Activated naive CD8-positive, alpha-beta T cell treated with anti-CD3 and anti-CD28 coated beads for 36 hours (primary cell): ENCODE results near the gene STIM1. TPM values are rescaled to one million over a fixed set of nuclear protein-coding genes. Genes with fewer than 3 reads are reported as not detected.

Experiments used
- DNase-seq: peaks from one replicate; pipeline ENCODE4 v3.0.0; 2021
- H3K27ac Mint-ChIP-seq: one replicate; pipeline ENCODE4 v1.8.0; 2022; ENCODE audit warnings: mild to moderate bottlenecking, moderate library complexity, mixed read lengths
- H3K27me3 Mint-ChIP-seq: one replicate; pipeline ENCODE4 v1.8.0; 2022; ENCODE audit warnings: mild to moderate bottlenecking, mixed read lengths
- H3K36me3 Mint-ChIP-seq: one replicate; pipeline ENCODE4 v1.8.0; 2021; ENCODE audit warnings: mild to moderate bottlenecking, mixed read lengths
- H3K4me1 Mint-ChIP-seq: one replicate; pipeline ENCODE4 v1.8.0; 2021; ENCODE audit warnings: mixed read lengths
- H3K4me3 Mint-ChIP-seq: one replicate; pipeline ENCODE4 v1.8.0; 2022; ENCODE audit warnings: mild to moderate bottlenecking, moderate library complexity, mixed read lengths
- H3K9me3 Mint-ChIP-seq: one replicate; pipeline ENCODE4 v1.8.0; 2022; ENCODE audit warnings: mixed read lengths
- total RNA-seq, 2 experiments: library from RNA; stranded (reverse); gene quantifications; one replicate each; pipeline ENCODE4 v1.2.3, GENCODE V29; 2021

The STIM1 gene
- total RNA-seq, 2 experiments from 2014 or later, result 49.4 to 55.4 TPM

- H3K36me3 Mint-ChIP-seq, result peaks cover 46% of the 10 kb centered on the region
- H3K27me3 Mint-ChIP-seq, result no peaks in the 10 kb centered on the region
- peak overlapping the region; percentile 93 for H3K27ac Mint-ChIP-seq
- peak; percentile 43 for DNase-seq
- peak overlapping the region; percentile 50 for H3K4me3 Mint-ChIP-seq
- H3K4me1 Mint-ChIP-seq, result peaks cover 90% of the 10 kb centered on the region
- peaks cover 28% of the 10 kb centered on the region for H3K9me3 Mint-ChIP-seq
Measured at GRCh38 chr11:3947061-3947460, 91.6 kb downstream of the STIM1 start.

DNA sequence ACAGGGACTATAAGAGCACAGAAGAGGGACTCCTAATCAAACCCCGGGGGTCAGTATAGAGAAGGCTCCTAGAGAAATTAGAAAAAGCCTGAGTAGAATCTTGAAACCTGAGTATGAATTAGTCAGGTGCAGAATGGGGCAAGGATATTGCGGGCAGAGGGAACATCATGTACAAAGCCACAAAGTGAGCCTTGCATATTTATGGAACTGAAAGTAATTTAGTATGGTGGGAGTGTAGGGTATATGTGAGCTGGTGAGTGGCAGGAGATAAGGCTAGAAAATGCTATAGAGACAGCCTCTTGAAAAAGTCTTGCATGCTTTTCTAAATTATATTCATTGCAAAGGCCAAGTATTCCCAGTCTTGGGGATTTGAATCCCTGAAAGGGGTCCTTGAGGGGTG lies 93.7 kb downstream of the STIM1 start:
- Mint-ChIP-seq H3K36me3 (peaks cover 50% of the 10 kb centered on the region), H3K4me1 (peaks cover 88% of the 10 kb centered on the region), H3K4me3 (no peak overlapping the region), H3K9me3 (peaks cover 30% of the 10 kb centered on the region), H3K27me3 (no peaks in the 10 kb centered on the region), H3K27ac (peak overlapping the region; percentile 72)
- peak; percentile 33 for DNase-seq

GRCh38 chr11:3950996-3951660 lies 95.7 kb downstream of the STIM1 start:
- Mint-ChIP-seq H3K4me1 (peaks cover 92% of the 10 kb centered on the region), H3K27ac (peak overlapping the region; percentile 59), H3K36me3 (peaks cover 46% of the 10 kb centered on the region), H3K9me3 (peaks cover 21% of the 10 kb centered on the region), H3K4me3 (no peak overlapping the region), H3K27me3 (no peaks in the 10 kb centered on the region)
- DNase-seq, result no peak

DNA sequence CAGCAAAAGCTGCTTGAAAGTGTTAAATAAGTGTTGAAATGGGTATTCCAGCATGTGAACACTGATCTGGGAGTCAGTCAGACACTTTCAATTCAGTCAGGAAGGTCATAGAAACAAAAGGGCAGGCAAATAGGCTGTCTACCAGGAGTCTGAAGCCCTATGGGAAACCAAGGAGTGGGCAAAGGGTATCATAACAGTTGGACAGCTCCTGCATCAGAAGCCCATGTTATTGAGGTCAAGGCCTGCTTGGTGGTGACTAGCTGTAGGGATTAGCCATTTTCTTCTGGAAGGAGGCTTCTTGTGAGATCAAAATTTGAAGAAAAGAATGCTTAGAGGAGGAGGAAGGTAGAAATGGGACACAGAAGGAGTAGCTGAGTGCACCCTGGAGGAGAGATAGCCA lies 97.3 kb downstream of the STIM1 start:
- Mint-ChIP-seq H3K27ac (peak overlapping the region; percentile 59), H3K27me3 (no peaks in the 10 kb centered on the region), H3K4me1 (peaks cover 82% of the 10 kb centered on the region), H3K9me3 (peaks cover 12% of the 10 kb centered on the region), H3K4me3 (no peak overlapping the region), H3K36me3 (peaks cover 32% of the 10 kb centered on the region)
- no peak for DNase-seq

- DNase-seq, result no peak
- Mint-ChIP-seq H3K4me1 (peaks cover 77% of the 10 kb centered on the region), H3K4me3 (no peak overlapping the region), H3K27me3 (no peaks in the 10 kb centered on the region), H3K27ac (peak overlapping the region; percentile 85), H3K36me3 (peaks cover 28% of the 10 kb centered on the region), H3K9me3 (peaks cover 8% of the 10 kb centered on the region)
Measured at GRCh38 chr11:3953327-3953726, 97.9 kb downstream of the STIM1 start.

GRCh38 chr11:3954448-3955298 lies 99.2 kb downstream of the STIM1 start:
- peaks cover 5% of the 10 kb centered on the region for H3K9me3 Mint-ChIP-seq
- peak overlapping the region; percentile 36 for H3K4me3 Mint-ChIP-seq
- H3K27ac Mint-ChIP-seq, result peak overlapping the region; percentile 85
- H3K4me1 Mint-ChIP-seq, result peaks cover 77% of the 10 kb centered on the region
- no peaks in the 10 kb centered on the region for H3K27me3 Mint-ChIP-seq
- peaks cover 24% of the 10 kb centered on the region for H3K36me3 Mint-ChIP-seq
- DNase-seq, result no peak

DNA sequence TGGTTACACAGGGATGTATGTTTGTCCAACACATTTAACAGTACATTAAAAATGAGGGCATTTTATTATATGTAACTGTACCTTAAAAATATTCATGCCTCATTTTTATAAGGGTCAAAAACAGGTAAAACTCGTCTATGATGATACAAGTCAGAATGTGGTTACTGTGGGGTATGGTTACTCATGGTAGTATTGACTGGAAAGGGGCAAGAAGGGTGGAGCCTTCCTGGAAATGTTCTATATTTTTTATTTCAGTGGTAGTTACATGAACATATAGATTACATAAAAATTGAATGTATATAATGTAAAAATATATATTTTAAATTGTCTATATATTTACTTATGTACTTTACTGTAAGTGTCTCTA lies 99.8 kb downstream of the STIM1 start:
- no peak for DNase-seq
- Mint-ChIP-seq H3K4me1 (peaks cover 77% of the 10 kb centered on the region), H3K4me3 (peak overlapping the region; percentile 36), H3K9me3 (peaks cover 2% of the 10 kb centered on the region), H3K27ac (peak overlapping the region; percentile 85), H3K27me3 (no peaks in the 10 kb centered on the region), H3K36me3 (peaks cover 21% of the 10 kb centered on the region)

GRCh38 chr11:3956038-3956437 lies 100.6 kb downstream of the STIM1 start:
- Mint-ChIP-seq H3K27me3 (no peaks in the 10 kb centered on the region), H3K9me3 (peaks cover 2% of the 10 kb centered on the region), H3K4me1 (peaks cover 73% of the 10 kb centered on the region), H3K27ac (peak overlapping the region; percentile 81), H3K36me3 (peaks cover 21% of the 10 kb centered on the region), H3K4me3 (no peak overlapping the region)
- DNase-seq, result no peak

DNA sequence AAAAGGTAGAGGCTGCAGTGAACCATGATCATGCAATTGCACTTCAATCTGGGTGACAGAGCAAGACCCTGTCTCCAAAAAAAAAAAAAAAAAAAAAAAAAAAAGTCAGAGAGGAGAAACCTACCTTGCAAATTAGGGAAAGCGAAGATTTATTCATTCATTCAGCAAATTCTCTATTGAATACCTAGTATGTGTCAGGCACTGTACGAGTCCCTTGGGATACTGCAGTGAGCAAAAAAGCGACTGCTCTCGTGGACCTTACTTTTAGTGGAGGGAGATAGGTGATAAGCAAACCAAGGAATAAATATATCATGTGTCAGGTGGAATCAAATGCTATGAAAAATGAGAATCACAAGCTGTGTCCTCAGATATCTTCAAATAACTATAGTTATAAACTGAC lies 101.3 kb downstream of the STIM1 start:
- H3K27me3 Mint-ChIP-seq, result no peaks in the 10 kb centered on the region
- no peak overlapping the region for H3K4me3 Mint-ChIP-seq
- peaks cover 21% of the 10 kb centered on the region for H3K36me3 Mint-ChIP-seq
- H3K27ac Mint-ChIP-seq, result peak overlapping the region; percentile 26
- peaks cover 2% of the 10 kb centered on the region for H3K9me3 Mint-ChIP-seq
- no peak for DNase-seq
- H3K4me1 Mint-ChIP-seq, result peaks cover 70% of the 10 kb centered on the region

DNA sequence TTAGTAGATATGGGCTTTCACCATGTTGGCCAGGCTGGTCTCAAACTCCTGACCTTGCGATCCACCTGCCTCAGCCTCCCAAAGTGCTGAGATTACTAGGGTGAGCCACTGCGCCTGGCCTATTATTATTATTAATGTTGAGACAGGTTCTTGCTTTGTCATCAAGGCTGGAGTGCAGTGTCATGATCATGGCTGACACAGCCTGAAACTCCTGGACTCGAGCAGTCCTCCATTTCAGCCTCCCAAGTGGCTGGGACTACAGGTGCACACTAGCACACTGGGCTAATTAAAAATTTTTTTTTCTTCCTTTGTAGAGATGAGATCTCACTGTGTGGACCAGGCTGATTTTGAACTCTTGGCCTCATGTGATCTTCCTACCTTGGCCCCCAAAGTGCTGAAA lies 102.0 kb downstream of the STIM1 start:
- Mint-ChIP-seq H3K4me1 (peaks cover 70% of the 10 kb centered on the region), H3K27me3 (no peaks in the 10 kb centered on the region), H3K36me3 (peaks cover 18% of the 10 kb centered on the region), H3K9me3 (peaks cover 2% of the 10 kb centered on the region), H3K27ac (peak overlapping the region; percentile 9), H3K4me3 (no peak overlapping the region)
- DNase-seq, result no peak

DNA sequence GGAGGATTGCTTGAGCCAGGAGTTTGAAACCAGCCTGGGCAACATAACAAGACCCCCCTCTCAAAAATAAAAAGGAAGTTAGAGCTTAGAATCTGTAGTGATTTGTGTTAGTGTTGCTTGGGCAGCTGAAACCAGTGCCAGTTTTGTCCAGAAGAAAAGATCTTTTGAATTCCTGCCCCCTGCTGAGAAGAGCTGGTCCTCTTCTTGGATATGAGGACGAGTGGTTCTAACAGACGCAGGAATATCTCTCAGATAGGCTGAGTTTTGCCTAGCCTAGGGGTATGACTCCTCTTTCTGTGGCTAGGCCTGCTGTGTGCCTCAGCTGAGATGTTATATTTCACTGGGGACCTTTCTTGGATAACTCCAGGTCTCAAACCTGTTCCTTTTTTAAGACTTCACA lies 102.8 kb downstream of the STIM1 start:
- Mint-ChIP-seq H3K4me1 (peaks cover 67% of the 10 kb centered on the region), H3K4me3 (no peak overlapping the region), H3K27me3 (no peaks in the 10 kb centered on the region), H3K36me3 (peaks cover 16% of the 10 kb centered on the region), H3K27ac (no peak overlapping the region), H3K9me3 (peaks cover 2% of the 10 kb centered on the region)
- DNase-seq, result no peak

DNA sequence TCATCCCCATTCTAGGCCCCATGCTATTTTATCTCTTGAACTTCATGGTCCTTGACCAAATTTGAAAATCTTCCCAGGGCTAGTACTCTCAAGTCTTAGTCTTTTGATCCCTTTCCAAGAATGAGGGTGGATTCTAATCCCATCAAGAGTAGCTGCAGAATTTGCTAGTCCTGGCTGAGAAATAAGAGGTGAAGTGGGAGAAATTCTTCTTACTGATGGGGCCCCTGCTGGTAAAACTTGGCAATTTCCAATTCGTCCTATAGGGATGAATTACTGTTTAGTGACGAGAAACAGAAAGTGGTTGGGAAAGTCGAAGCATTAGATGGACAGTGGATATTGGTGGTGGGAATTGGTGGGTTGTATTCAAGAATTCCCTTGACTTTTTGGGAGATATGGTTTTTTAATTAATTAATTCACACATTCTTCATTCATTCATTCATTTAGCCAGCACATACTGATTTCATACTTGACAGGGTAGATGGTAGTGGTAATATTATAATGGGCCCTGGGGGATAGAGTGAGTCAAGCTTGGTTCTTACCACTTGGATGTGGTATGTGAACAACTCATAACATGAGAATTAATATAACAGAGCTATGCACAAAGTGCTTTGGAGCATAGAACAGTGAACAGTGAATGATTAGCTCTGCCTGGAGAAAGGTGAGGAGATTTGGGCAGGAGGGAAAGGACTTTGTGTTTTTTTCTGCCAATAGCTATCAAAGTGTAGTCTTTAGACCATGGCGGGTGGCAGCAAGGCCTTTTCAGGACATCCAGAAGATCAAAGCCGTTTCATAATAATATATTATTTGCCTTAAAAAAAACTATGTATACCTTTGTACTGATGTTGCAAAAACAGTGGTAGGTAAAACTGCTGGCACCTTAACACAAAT lies 103.8 kb downstream of the STIM1 start:
- no peaks in the 10 kb centered on the region for H3K27me3 Mint-ChIP-seq
- no peak overlapping the region for H3K27ac Mint-ChIP-seq
- no peak overlapping the region for H3K4me3 Mint-ChIP-seq

GRCh38 chr11:3959903-3960265 lies 104.4 kb downstream of the STIM1 start:
- peaks cover 6% of the 10 kb centered on the region for H3K36me3 Mint-ChIP-seq
- H3K9me3 Mint-ChIP-seq, result no peaks in the 10 kb centered on the region
- H3K4me1 Mint-ChIP-seq, result peaks cover 62% of the 10 kb centered on the region
- DNase-seq, result no peak
- H3K4me3 Mint-ChIP-seq, result no peak overlapping the region
- H3K27ac Mint-ChIP-seq, result no peak overlapping the region
- no peaks in the 10 kb centered on the region for H3K27me3 Mint-ChIP-seq

More for the DNA sequence above, 103.8 kb downstream of the STIM1 start:
- peaks cover 67% of the 10 kb centered on the region for H3K4me1 Mint-ChIP-seq
- no peaks in the 10 kb centered on the region for H3K9me3 Mint-ChIP-seq
- peaks cover 10% of the 10 kb centered on the region for H3K36me3 Mint-ChIP-seq
- no peak for DNase-seq

DNA sequence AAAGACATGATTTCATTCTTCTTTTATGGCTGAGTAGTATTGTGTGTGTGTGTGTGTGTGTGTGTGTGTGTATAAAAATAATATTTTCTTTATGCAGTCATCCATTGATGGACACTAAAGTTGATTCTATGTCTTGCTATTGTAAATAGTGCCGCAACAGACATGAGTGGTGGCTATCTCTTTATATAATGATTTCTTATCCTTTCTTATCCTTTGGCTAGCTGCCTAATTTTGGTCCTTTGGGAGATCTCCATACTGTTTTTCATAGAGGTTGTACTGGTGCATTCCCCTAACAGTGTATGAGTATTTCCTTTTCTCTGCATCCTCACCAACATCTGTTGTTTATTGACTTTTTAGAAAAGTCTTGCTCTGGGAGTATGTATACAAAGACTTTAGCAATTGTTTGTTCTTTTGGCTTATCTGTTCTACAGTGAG lies 107.0 kb downstream of the STIM1 start:
- DNase-seq, result no peak
- H3K27ac Mint-ChIP-seq, result no peak overlapping the region
- H3K4me3 Mint-ChIP-seq, result no peak overlapping the region
- no peaks in the 10 kb centered on the region for H3K9me3 Mint-ChIP-seq
- peaks cover 8% of the 10 kb centered on the region for H3K36me3 Mint-ChIP-seq
- H3K27me3 Mint-ChIP-seq, result no peaks in the 10 kb centered on the region
- peaks cover 66% of the 10 kb centered on the region for H3K4me1 Mint-ChIP-seq

GRCh38 chr11:3964056-3964455 lies 108.6 kb downstream of the STIM1 start:
- Mint-ChIP-seq H3K27me3 (no peaks in the 10 kb centered on the region), H3K4me1 (peaks cover 72% of the 10 kb centered on the region)

More at GRCh38 chr11:3964056-3964455, 108.6 kb downstream of the STIM1 start:
- no peak for DNase-seq
- no peaks in the 10 kb centered on the region for H3K9me3 Mint-ChIP-seq
- H3K36me3 Mint-ChIP-seq, result peaks cover 23% of the 10 kb centered on the region
- no peak overlapping the region for H3K27ac Mint-ChIP-seq
- H3K4me3 Mint-ChIP-seq, result no peak overlapping the region
